GM19035 (cell line): ENCODE measurements around the gene RRAD.
A peak's percentile ranks its signal among the peaks of the same experiment; 100 is the strongest.
"Not testable (repeated sequence)": the region's sequence is repeated elsewhere in the genome, so short reads cannot be mapped to it uniquely, and the experiment has no call there.

Experiments used
- ATAC-seq: cut with Tn5 transposase; IDR thresholded peaks from one replicate; pipeline ENCODE4 v1.9.1; 2021; ENCODE audit not compliant: unreplicated experiment

RRAD gene

GRCh38 chr16:66935314-66936011 lies 10.1 kb upstream of the RRAD start, which contains the start of gene CES2:
CES2 (plus strand) TSS chr16:66935516; CDS start chr16:66935636, 120 bp downstream.
- ATAC-seq: no peak

- not testable (repeated sequence) for ATAC-seq
These were observed 9.5 kb upstream of the RRAD start for GRCh38 chr16:66934839-66935313.

GRCh38 chr16:66934138-66934838 lies 9.0 kb upstream of the RRAD start, which contains the start of gene CIAO2B:
CIAO2B (minus strand) TSS chr16:66934402; CDS start chr16:66934364, 38 bp downstream.
- ATAC-seq: peak; percentile 84

GRCh38 chr16:66933776-66934137 lies 8.4 kb upstream of the RRAD start:
- no peak for ATAC-seq

- no peak for ATAC-seq
These were observed 6.7 kb upstream of the RRAD start for GRCh38 chr16:66932076-66932475.

DNA sequence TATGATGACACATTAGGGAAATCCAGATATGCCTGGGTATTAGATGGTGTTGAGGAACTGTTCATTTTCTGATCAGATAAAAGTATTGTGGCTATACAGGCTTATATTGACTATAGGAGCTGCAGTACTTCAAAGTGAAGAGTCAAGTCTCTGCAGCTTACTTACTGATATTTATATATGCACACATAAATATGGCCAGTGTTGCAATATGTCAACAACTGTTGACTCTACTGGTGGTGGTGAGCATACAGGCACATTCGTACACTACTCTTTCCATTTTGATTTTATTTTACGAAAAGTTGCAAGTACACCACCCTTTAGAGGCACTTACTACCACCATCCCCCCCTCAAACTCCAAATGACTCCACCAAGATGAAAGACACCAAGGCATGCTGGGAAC lies 6.3 kb upstream of the RRAD start:
- no peak for ATAC-seq

- ATAC-seq: no peak
These were observed 4.9 kb upstream of the RRAD start for GRCh38 chr16:66930189-66930588.

GRCh38 chr16:66928702-66929388 lies 3.5 kb upstream of the RRAD start:
- no peak for ATAC-seq

DNA sequence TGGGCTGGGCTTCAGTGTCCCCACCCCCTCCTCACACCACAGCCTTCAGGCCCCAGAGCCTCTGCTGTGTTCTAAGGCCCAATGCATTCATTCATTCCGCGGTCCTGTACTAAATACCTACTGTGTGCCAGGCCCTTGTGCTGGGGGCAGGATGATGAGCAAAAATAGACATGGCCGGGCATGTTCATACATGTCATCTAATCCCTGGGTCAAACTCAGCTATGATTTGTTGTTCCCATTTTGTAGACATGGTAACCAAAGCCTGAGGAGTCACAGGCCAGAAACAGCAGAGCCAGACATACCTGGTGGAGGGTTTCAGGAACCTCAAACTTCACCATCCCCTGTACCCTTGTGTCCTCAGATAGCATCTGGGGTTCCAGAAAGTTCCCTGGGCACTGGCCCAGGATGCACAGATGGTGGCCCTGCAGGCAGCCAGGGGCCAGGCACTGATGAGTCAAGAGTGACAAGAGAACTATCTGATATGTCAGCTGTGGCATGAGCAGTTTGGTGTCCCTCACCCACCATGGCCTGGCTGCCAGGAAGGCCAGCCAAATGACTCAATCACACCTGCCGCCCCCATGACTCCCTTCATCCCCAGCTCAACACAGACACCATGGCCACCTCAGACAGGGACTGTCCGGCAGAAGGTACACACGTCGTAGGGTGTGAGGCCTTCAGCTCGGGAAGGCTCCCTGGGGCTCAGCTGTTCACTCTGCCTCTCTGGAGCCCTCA lies 2.7 kb upstream of the RRAD start:
- ATAC-seq: no peak

DNA sequence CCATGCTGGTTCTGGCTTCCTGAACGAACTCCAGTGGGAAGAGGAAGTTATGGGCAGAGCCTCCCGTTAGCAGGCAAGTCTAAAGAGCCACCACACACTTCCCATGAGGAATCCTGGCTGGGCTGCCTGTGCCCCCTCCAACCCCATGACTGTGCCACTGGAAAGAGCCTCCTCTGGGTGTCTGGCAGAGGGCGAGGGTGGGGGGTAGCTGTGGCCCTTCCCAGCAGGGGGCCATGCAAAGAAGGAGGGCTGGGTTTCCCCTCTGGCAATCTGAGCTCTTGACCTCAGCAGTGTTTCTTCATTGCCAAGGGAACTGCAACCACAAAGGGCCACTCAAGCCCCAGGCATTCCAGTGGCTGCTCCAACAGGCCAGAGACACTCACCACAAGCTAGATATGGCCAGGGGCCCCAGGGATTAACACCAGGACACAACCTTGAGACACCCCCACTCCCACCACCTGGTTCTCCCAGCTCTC lies 1.7 kb upstream of the RRAD start:
- ATAC-seq: no peak

DNA sequence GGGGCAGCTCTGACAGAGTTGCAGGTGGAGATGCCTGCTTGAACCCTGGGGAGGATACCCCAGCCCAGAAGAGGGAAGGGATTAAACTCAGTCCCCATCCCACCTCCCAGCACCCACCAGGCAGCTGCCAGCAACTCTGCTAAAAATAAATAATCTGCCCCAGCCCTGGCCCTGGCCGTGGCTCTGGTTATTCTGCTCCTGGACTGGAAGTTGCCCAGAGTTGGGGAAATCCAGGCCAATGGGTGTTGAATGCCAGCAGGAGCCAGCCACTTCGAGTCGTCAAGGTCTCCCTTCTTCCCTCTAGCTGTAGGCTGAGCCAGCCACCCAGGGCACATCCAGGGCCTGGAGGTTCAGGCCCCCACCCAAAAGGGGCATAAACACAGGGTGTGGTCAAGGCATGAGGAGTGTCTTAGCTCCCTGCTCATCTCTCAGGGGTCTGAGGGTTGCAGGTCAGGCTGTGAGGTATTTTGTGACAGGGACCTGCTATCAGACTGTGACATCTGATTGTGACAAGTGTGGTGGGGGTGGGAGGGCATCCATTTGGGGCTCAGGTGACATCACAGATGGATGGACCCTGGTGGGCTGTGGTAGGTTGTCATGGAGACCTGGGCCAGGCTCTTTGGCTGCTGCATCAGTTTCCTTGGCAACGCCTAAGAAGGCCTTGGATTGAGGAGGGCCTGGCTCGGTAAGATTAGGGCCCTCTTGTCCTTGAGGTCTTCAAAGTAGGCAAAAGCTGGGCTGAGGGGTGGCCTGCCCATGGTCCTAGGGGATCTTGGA lies 1.0 kb upstream of the RRAD start:
- ATAC-seq: no peak

DNA sequence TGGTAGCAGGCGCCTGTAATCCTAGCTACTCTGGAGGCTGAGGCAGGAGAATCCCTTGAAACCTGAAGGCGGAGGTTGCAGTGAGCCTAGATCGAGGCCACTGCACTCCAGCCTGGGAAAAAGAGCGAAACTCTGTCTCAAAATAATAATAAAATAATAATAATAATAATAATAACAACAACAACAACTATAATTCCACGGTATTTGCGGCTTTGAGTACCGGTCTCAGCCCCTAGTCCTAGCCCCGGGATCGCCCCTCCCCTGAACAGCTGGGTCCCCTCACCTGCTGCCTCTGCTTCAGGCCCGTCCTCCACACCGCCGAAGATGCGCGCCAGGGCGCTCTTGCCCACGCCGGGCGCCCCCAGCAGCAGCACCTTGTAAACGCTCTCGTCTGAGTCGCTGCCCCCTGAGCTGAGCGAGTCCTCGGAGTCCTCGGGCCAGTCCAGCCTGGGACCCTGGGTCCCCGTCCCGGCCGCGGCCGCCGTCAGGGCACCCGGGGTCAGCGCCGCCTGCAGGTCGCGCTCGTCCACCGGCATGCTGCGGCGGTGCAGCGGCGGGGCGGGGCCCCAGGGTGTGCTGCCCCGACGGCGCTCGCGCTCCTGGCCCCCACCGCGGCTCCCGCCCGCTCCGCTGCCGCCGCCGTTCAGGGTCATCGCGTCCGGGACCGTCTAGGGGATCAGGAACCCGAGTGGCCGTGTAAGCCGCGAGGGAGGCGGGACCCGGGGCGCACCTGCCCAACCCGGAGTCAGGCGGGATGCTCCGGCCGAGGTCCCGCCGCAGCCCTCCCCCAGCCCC lies 611 bp downstream of the RRAD start:
- no peak for ATAC-seq

GRCh38 chr16:66923866-66924265 lies 1.5 kb downstream of the RRAD start:
- ATAC-seq: no peak

DNA sequence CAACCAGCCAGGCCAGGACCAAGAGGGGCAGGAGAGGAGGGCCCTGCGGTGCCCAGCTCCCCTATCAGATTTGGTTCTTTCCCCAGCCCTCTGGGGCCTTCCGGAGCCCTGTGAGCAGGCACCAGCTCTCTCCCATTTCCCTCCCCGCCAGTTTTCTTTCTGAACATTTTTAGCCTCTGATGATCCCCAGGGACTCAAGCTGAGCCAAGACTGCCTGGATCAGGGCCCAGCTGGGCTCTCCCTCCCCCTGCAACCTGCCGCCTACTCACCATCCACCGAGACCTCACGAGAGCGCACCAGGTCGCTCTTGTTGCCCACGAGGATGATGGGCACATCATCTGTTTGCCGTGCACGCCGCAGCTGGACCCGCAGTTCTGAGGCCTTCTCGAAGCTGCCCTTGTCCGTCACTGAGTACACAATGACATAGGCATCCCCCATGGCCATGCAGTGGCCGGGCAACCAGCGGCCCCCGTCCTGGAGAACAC lies 2.0 kb downstream of the RRAD start:
- no peak for ATAC-seq

GRCh38 chr16:66921729-66922450 lies 3.4 kb downstream of the RRAD start:
- ATAC-seq: no peak

- ATAC-seq: no peak
These were observed 4.2 kb downstream of the RRAD start for GRCh38 chr16:66920924-66921680.

GRCh38 chr16:66920299-66920590 lies 5.1 kb downstream of the RRAD start:
- no peak for ATAC-seq
